WTC11 (cell line): Measurements from ENCODE around the gene PTPRN2.

ENCODE experiments used
- ATF2 ChIP-seq: sonication (generic); formaldehyde crosslinking; IDR thresholded peaks from 2 replicates; pipeline ENCODE4 v1.8.1; 2022; ENCODE audit warnings: low read depth, missing genetic modification reagents, borderline replicate concordance
- CREM ChIP-seq: sonication (generic); formaldehyde crosslinking; IDR thresholded peaks from 2 replicates; pipeline ENCODE4 v1.8.1; 2022; ENCODE audit warnings: mild to moderate bottlenecking, missing genetic modification reagents, moderate library complexity
- CTCF ChIP-seq: fragments of 200-600 bp; IDR thresholded peaks from 2 replicates; pipeline ENCODE4 v1.8.0; 2022; ENCODE audit warnings: antibody characterized with exemption
- ELF4 ChIP-seq: sonication (generic); formaldehyde crosslinking; IDR thresholded peaks from 2 replicates; pipeline ENCODE4 v1.8.1; 2022; ENCODE audit warnings: low read depth, mild to moderate bottlenecking, moderate library complexity, missing genetic modification reagents
- ETV6 ChIP-seq: sonication (generic); formaldehyde crosslinking; IDR thresholded peaks from 2 replicates; pipeline ENCODE4 v1.8.1; 2022; ENCODE audit warnings: mild to moderate bottlenecking, missing genetic modification reagents
- JUN ChIP-seq: sonication (generic); formaldehyde crosslinking; IDR thresholded peaks from 2 replicates; pipeline ENCODE4 v1.8.0; 2023; ENCODE audit warnings: mild to moderate bottlenecking, missing genetic modification reagents
- KAT7 ChIP-seq: sonication (generic); formaldehyde crosslinking; IDR thresholded peaks from 2 replicates; pipeline ENCODE4 v1.8.1; 2023; ENCODE audit warnings: missing genetic modification reagents, mild to moderate bottlenecking, borderline replicate concordance
- ZMAT4 ChIP-seq: fragments of 250-450 bp; sonication (Bioruptor Pico); IDR thresholded peaks from 2 replicates; pipeline ENCODE4 v1.9.0; 2021; ENCODE audit warnings: mild to moderate bottlenecking
- TF ChIP-seq, protein P1 (sequence below): sonication (generic); formaldehyde crosslinking; IDR thresholded peaks from 2 replicates; pipeline ENCODE4 v1.8.1; 2023; ENCODE audit warnings: mild to moderate bottlenecking, missing genetic modification reagents
- TF ChIP-seq, protein P2 (sequence below): sonication (generic); formaldehyde crosslinking; IDR thresholded peaks from 2 replicates; pipeline ENCODE4 v1.8.0; 2023; ENCODE audit warnings: mild to moderate bottlenecking, missing genetic modification reagents
- TF ChIP-seq, protein P3 (sequence below): sonication (generic); formaldehyde crosslinking; IDR thresholded peaks from 2 replicates; pipeline ENCODE4 v1.8.0; 2023; ENCODE audit warnings: missing genetic modification reagents

- TF ChIP-seq, protein P1, sequence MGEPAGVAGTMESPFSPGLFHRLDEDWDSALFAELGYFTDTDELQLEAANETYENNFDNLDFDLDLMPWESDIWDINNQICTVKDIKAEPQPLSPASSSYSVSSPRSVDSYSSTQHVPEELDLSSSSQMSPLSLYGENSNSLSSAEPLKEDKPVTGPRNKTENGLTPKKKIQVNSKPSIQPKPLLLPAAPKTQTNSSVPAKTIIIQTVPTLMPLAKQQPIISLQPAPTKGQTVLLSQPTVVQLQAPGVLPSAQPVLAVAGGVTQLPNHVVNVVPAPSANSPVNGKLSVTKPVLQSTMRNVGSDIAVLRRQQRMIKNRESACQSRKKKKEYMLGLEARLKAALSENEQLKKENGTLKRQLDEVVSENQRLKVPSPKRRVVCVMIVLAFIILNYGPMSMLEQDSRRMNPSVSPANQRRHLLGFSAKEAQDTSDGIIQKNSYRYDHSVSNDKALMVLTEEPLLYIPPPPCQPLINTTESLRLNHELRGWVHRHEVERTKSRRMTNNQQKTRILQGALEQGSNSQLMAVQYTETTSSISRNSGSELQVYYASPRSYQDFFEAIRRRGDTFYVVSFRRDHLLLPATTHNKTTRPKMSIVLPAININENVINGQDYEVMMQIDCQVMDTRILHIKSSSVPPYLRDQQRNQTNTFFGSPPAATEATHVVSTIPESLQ (CRISPR knock-in tag): no peak
- TF ChIP-seq CTCF (no peak), JUN (no peak), CREM (CRISPR knock-in tag) (no peak), ELF4 (no peak), ETV6 (CRISPR knock-in tag) (no peak), ZMAT4 (CRISPR knock-in tag) (no peak), ATF2 (CRISPR knock-in tag) (no peak), KAT7 (CRISPR knock-in tag) (no peak)
- TF ChIP-seq, protein P2, sequence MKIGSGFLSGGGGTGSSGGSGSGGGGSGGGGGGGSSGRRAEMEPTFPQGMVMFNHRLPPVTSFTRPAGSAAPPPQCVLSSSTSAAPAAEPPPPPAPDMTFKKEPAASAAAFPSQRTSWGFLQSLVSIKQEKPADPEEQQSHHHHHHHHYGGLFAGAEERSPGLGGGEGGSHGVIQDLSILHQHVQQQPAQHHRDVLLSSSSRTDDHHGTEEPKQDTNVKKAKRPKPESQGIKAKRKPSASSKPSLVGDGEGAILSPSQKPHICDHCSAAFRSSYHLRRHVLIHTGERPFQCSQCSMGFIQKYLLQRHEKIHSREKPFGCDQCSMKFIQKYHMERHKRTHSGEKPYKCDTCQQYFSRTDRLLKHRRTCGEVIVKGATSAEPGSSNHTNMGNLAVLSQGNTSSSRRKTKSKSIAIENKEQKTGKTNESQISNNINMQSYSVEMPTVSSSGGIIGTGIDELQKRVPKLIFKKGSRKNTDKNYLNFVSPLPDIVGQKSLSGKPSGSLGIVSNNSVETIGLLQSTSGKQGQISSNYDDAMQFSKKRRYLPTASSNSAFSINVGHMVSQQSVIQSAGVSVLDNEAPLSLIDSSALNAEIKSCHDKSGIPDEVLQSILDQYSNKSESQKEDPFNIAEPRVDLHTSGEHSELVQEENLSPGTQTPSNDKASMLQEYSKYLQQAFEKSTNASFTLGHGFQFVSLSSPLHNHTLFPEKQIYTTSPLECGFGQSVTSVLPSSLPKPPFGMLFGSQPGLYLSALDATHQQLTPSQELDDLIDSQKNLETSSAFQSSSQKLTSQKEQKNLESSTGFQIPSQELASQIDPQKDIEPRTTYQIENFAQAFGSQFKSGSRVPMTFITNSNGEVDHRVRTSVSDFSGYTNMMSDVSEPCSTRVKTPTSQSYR (CRISPR knock-in tag): no peak
- TF ChIP-seq, protein P3, sequence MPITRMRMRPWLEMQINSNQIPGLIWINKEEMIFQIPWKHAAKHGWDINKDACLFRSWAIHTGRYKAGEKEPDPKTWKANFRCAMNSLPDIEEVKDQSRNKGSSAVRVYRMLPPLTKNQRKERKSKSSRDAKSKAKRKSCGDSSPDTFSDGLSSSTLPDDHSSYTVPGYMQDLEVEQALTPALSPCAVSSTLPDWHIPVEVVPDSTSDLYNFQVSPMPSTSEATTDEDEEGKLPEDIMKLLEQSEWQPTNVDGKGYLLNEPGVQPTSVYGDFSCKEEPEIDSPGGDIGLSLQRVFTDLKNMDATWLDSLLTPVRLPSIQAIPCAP (CRISPR knock-in tag): no peak
These were observed 831.9 kb downstream of the PTPRN2 start for GRCh38 chr7:157755741-157756140.
